OCI-LY7 (cell line): Measurements from ENCODE around the gene PDE5A. TPM values are rescaled to one million over a fixed set of nuclear protein-coding genes. Genes with fewer than 3 reads are reported as not detected.

ENCODE experiments used
- BruUV-seq: library from RNA; stranded (reverse); fragments of 400-500 nt; replicated peaks from 2 replicates; lab custom pipeline; 2021; lab: Mats Ljungman, UMichigan
- CTCF ChIA-PET: fragments of 300-600 bp; sonication (Branson Sonifier 250); formaldehyde crosslinking; loops from one replicate; lab custom pipeline; 2022; ENCODE audit warnings: antibody characterized with exemption; ENCODE audit not compliant: unreplicated experiment; lab: Charles Lee
- POLR2A ChIA-PET: fragments of 300-600 bp; sonication (Branson Sonifier 250); formaldehyde crosslinking; loops from one replicate; lab custom pipeline; 2022; ENCODE audit warnings: antibody characterized with exemption; lab: Charles Lee
- DNase-seq: peaks from one replicate; pipeline ENCODE4 v3.0.0-alpha.2; 2015; ENCODE audit warnings: low spot score
- H2AFZ ChIP-seq: fragments of 200-600 bp; sonication (generic), shearing (Covaris generic); 2 replicates; pipeline ENCODE4 v1.6.1; 2014; ENCODE audit warnings: mild to moderate bottlenecking, antibody characterized with exemption, low read length, moderate library complexity
- H3K27ac ChIP-seq: fragments of 200-600 bp; sonication (generic); 2 replicates; pipeline ENCODE4 v1.5.1; 2014; ENCODE audit warnings: mixed run types, low read depth, mild to moderate bottlenecking, moderate library complexity, low read length, inconsistent platforms; ENCODE audit not compliant: poor library complexity, severe bottlenecking
- H3K36me3 ChIP-seq: fragments of 200-600 bp; sonication (generic); 2 replicates; pipeline ENCODE4 v1.6.1; 2014; ENCODE audit warnings: mild to moderate bottlenecking, antibody characterized with exemption, low read length, moderate library complexity, mixed read lengths; ENCODE audit not compliant: insufficient read depth
- H3K4me1 ChIP-seq: fragments of 200-600 bp; sonication (generic); 2 replicates; pipeline ENCODE4 v1.5.1; 2014; ENCODE audit warnings: mild to moderate bottlenecking, low read length; ENCODE audit not compliant: insufficient read depth, poor library complexity, severe bottlenecking
- H3K4me2 ChIP-seq: fragments of 200-600 bp; sonication (generic); 2 replicates; pipeline ENCODE4 v1.6.1; 2014; ENCODE audit warnings: mild to moderate bottlenecking, low read length
- H3K4me3 ChIP-seq: fragments of 200-600 bp; sonication (generic); 2 replicates; pipeline ENCODE4 v1.5.1; 2014; ENCODE audit warnings: mild to moderate bottlenecking, low read depth, low read length; ENCODE audit not compliant: poor library complexity, severe bottlenecking
- H3K79me2 ChIP-seq: fragments of 200-600 bp; sonication (generic); 2 replicates; pipeline ENCODE4 v1.6.1; 2016; ENCODE audit warnings: low read depth, mild to moderate bottlenecking, low read length, moderate library complexity, mixed read lengths; ENCODE audit not compliant: insufficient read depth
- H3K9me2 ChIP-seq: fragments of 200-600 bp; sonication (generic); 2 replicates; pipeline ENCODE4 v1.6.1; 2016; ENCODE audit warnings: mild to moderate bottlenecking, low read length, mixed read lengths; ENCODE audit not compliant: insufficient read depth
- H3K9me3 ChIP-seq: fragments of 200-600 bp; sonication (generic); 2 replicates; pipeline ENCODE4 v1.6.1; 2014; ENCODE audit warnings: mild to moderate bottlenecking, mixed run types, low read length, mixed read lengths
- H4K20me1 ChIP-seq: fragments of 200-600 bp; sonication (generic); 2 replicates; pipeline ENCODE4 v1.6.1; 2014; ENCODE audit warnings: mild to moderate bottlenecking, antibody characterized with exemption, low read length, moderate library complexity, mixed read lengths; ENCODE audit not compliant: insufficient read depth
- EZH2phosphoT487 ChIP-seq: fragments of 200-600 bp; sonication (generic); IDR thresholded peaks from 2 replicates; pipeline ENCODE4 v1.6.1; 2018; ENCODE audit warnings: low read depth, borderline replicate concordance, mild to moderate bottlenecking, mixed run types, antibody characterized with exemption, low read length, moderate library complexity, mixed read lengths
- intact Hi-C: fragments of 100-400 bp; cut with micrococcal nuclease; formaldehyde crosslinking; loops from one replicate; pipeline ENCODE4 v1.10.0; 2022; ENCODE audit not compliant: unreplicated experiment
- total RNA-seq, 2 experiments: library from RNA; depleted of rRNA in 1 of 2; stranded (reverse); fragments of >200 nt in 1 of 2; shearing (Covaris generic) in 1 of 2; gene quantifications; 2 replicates each; pipeline ENCODE4 v1.2.3, GENCODE V29; 2014 to 2022
- TF ChIP-seq, protein P1 (sequence below): fragments of 200-600 bp; sonication (generic); conservative IDR thresholded peaks from 2 replicates; pipeline ENCODE4 v1.5.1; 2014; ENCODE audit warnings: mild to moderate bottlenecking, antibody characterized with exemption, low read length, moderate library complexity, mixed read lengths

The PDE5A gene
- total RNA-seq, 2 experiments from 2014 or later = 0.22 to 1.4 TPM

DNA sequence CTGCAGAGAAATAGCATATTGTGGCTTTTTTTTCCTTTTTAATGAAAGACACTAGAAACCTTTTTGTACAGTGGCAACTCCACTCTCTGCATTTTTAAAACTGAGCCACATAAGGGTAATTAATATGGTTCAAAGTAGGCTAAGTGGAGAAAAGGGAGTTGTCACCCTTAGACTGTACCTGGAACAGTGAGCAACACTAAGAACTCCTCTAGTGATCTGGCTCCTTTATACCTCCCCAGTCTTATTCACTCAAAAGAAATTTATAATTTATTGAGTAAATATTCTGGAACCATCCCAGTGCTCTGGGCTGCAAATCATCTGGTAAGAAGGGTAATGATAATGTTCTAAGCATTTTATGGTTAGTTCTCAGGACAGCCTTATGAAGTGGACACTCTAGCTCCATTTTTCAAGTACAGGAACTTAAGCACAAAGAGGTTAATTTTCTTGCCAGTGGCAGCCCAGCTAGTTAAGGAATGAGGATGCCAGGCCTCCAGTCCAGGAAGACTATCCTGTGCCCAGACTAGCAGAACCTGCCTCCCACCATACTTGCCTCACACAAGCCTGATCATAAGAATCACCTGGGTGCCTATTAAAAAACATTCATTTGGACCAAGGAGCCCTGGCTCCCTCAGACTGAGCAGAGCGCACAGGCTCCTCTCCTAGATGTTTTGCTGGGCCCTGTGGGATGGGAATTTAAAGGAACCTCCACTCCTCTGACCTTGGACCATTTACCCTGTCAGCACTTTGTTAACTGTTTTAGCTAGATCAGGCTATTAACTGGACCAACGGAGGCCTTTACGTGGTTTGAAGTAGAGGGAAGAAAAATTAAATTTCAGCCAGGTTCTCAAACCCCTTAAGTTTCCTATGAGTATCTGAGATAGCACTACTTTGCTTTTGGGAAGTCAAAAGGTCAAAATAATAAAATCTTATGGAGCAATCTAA, 102.6 kb downstream of the PDE5A start:
- Histone ChIP-seq H3K4me2 (no peak overlapping the region), H3K36me3 (0 out of 2 replicates have a peak, but pooled peaks cover 4% of the 10 kb centered on the region), H3K9me3 (no peaks in the 10 kb centered on the region), H3K4me1 (no peaks in the 10 kb centered on the region), H4K20me1 (no peaks in the 10 kb centered on the region), H2AFZ (no peak overlapping the region), H3K4me3 (no peak overlapping the region), H3K9me2 (no peaks in the 10 kb centered on the region), H3K27ac (no peak overlapping the region), H3K79me2 (no peaks in the 10 kb centered on the region)
- ChIA-PET CTCF (no interaction called here), POLR2A (interaction anchor here (0.5 kb wide), 1 partner anchor 40 kb away, joined by 3 read pairs; no protein-coding TSS in a partner anchor)
- no peak for TF ChIP-seq EZH2phosphoT487
- TF ChIP-seq, protein P1, sequence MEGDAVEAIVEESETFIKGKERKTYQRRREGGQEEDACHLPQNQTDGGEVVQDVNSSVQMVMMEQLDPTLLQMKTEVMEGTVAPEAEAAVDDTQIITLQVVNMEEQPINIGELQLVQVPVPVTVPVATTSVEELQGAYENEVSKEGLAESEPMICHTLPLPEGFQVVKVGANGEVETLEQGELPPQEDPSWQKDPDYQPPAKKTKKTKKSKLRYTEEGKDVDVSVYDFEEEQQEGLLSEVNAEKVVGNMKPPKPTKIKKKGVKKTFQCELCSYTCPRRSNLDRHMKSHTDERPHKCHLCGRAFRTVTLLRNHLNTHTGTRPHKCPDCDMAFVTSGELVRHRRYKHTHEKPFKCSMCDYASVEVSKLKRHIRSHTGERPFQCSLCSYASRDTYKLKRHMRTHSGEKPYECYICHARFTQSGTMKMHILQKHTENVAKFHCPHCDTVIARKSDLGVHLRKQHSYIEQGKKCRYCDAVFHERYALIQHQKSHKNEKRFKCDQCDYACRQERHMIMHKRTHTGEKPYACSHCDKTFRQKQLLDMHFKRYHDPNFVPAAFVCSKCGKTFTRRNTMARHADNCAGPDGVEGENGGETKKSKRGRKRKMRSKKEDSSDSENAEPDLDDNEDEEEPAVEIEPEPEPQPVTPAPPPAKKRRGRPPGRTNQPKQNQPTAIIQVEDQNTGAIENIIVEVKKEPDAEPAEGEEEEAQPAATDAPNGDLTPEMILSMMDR = no peak
- no TSS peak for BruUV-seq
- intact Hi-C loops = no loop called here
- no peak for DNase-seq

DNA sequence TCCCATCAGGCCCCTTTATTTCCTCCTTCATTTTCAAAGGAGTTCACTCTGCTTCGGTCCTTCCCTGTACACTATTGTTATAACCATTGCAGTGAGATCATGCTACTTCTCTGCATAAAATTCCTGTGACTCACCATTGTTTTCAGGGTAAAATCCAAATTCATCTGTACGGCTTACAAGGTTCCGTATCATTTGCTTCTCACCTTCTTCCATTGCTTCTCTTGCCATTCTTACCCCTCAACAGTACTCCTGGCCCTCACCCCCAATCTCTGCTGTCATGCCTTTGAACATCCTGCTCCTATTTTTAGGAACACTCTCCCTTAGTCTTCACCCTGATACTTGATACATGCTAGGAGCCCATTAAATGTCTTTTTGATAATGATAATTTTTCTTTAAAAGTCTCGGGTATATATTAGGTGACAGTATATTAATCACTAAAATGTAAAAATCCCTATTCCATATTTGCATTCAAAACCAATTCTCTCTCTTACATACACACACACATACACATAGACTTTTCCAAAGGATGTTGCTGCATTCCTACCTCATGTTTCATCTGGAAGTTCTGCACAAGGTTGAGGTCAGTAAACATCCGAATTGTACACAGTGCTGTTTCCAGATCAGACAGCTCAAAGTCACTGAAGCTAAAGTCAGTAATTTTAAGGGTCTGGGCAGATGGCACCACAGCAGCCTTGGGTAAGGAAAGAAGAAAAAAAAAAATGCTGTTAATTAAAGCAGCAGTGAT, 103.4 kb downstream of the PDE5A start:
- Histone ChIP-seq H3K9me2 (no peaks in the 10 kb centered on the region), H3K4me3 (no peak overlapping the region), H3K36me3 (0 out of 2 replicates have a peak, but pooled peaks cover 4% of the 10 kb centered on the region), H3K4me2 (no peak overlapping the region), H3K27ac (no peak overlapping the region), H3K79me2 (no peaks in the 10 kb centered on the region), H3K4me1 (no peaks in the 10 kb centered on the region), H2AFZ (no peak overlapping the region), H3K9me3 (no peaks in the 10 kb centered on the region), H4K20me1 (no peaks in the 10 kb centered on the region)
- intact Hi-C loops = no loop called here
- ChIA-PET POLR2A (interaction anchor here (0.5 kb wide), 1 partner anchor 39 kb away, joined by 3 read pairs; no protein-coding TSS in a partner anchor), CTCF (no interaction called here)
- DNase-seq = no peak
- BruUV-seq = no TSS peak
- TF ChIP-seq EZH2phosphoT487 = no peak
- TF ChIP-seq, protein P1 = no peak
